K562 (cell line): ENCODE results near the gene TRPC4AP. TPM values are rescaled to one million over a fixed set of nuclear protein-coding genes. Genes with fewer than 3 reads are reported as not detected.

ENCODE experiments used
- ATAC-seq: fragments of 200-7000 bp; cut with Tn5 transposase; 3 replicates; pipeline ENCODE4 v1.9.1; 2020; ENCODE audit warnings: moderate library complexity
- BruUV-seq: library from RNA; stranded (reverse); fragments of 400-500 nt; replicated peaks from 2 replicates; lab custom pipeline; 2021; lab: Mats Ljungman, UMichigan
- CTCF ChIA-PET: fragments of 300-600 bp; formaldehyde crosslinking; extraction: SDS; loops from one replicate; lab custom pipeline; 2021; ENCODE audit warnings: low intra/inter-chr PET ratio; lab: Yijun Ruan, JAX
- POLR2A ChIA-PET: fragments of 300-600, 350-650 bp; sonication (Branson Sonifier 250); formaldehyde crosslinking; extraction: SDS; loops from one replicate; lab custom pipeline; 2021; ENCODE audit warnings: antibody characterized with exemption, inconsistent platforms; lab: Yijun Ruan, JAX
- DNase-seq, 4 experiments: peaks; one replicate each; pipeline versions ENCODE4 v3.0.0 to v3.0.0-alpha.2; 2011 to 2018; ENCODE audit warnings: low spot score in 3 of 4, mixed read lengths in 3 of 4; ENCODE audit errors: extremely low read depth in 1 of 4
- FAIRE-seq: peaks from 2 replicates; lab custom pipeline; 2011; peaks lifted over from hg19 to GRCh38; lab: Jason Lieb, UNC
- H2AFZ ChIP-seq: 2 replicates; pipeline ENCODE4 v1.6.0; 2011; ENCODE audit warnings: low read depth, low read length, control low read depth, inconsistent platforms
- H3K27ac ChIP-seq: fragments of 200-600 bp; 3 replicates; pipeline ENCODE4 v1.8.0; 2011; ENCODE audit warnings: low read depth, mild to moderate bottlenecking, control low read depth, inconsistent platforms, low read length, moderate library complexity, mixed read lengths; ENCODE audit errors: extremely low read depth
- H3K27me3 ChIP-seq, 2 experiments: fragments of 300-600 bp in 1 of 2; 2 replicates in 1 of 2; 3 replicates in 1 of 2; pipeline versions ENCODE4 v1.6.0 to v1.8.0; 2011; ENCODE audit warnings: inconsistent platforms in 2 of 2, low read length in 2 of 2, mild to moderate bottlenecking in 1 of 2, mixed read lengths in 1 of 2, moderate library complexity in 1 of 2; ENCODE audit not compliant: control insufficient read depth in 2 of 2, insufficient read depth in 2 of 2
- H3K36me3 ChIP-seq: fragments of 300-600 bp; 3 replicates; pipeline ENCODE4 v1.8.0; 2011; ENCODE audit warnings: mild to moderate bottlenecking, low read length, inconsistent platforms; ENCODE audit not compliant: control insufficient read depth, insufficient read depth
- H3K4me1 ChIP-seq, 2 experiments: fragments of 200-600 bp in 1 of 2; replicated peaks in 1 of 2; 2 replicates in 1 of 2; 3 replicates in 1 of 2; pipeline versions ENCODE4 v1.5.1 to v1.8.0; 2011; ENCODE audit warnings: inconsistent platforms in 2 of 2, low read length in 2 of 2, mild to moderate bottlenecking in 1 of 2, mixed read lengths in 1 of 2, moderate library complexity in 1 of 2; ENCODE audit not compliant: control insufficient read depth in 2 of 2, insufficient read depth in 2 of 2
- H3K4me2 ChIP-seq: 2 replicates; pipeline ENCODE4 v1.6.1; 2011; ENCODE audit warnings: low read length, control low read depth, inconsistent platforms, mixed read lengths; ENCODE audit not compliant: insufficient read depth
- H3K4me3 ChIP-seq: fragments of 200-600 bp; sonication (generic), shearing (Covaris generic); 2 replicates; pipeline ENCODE4 v1.5.1; 2016; ENCODE audit warnings: control low read depth, inconsistent platforms
- H3K79me2 ChIP-seq: fragments of 200-600 bp; 3 replicates; pipeline ENCODE4 v1.8.0; 2011; ENCODE audit warnings: low read length, inconsistent platforms; ENCODE audit not compliant: control insufficient read depth, insufficient read depth
- H3K9ac ChIP-seq, 2 experiments: 2 replicates each; pipeline versions ENCODE4 v1.6.0 to v1.6.1; 2011; ENCODE audit warnings: low read depth in 2 of 2, low read length in 2 of 2, control low read depth in 1 of 2, inconsistent platforms in 1 of 2, mild to moderate bottlenecking in 1 of 2, mixed read lengths in 1 of 2; ENCODE audit not compliant: insufficient read depth in 1 of 2
- H3K9me1 ChIP-seq: one replicate; pipeline ENCODE4 v1.6.0; 2011; ENCODE audit warnings: inconsistent platforms, mild to moderate bottlenecking, low read length, moderate library complexity; ENCODE audit not compliant: control insufficient read depth, insufficient read depth
- H3K9me3 ChIP-seq: replicated peaks from 2 replicates; pipeline ENCODE4 v1.5.1; 2011; ENCODE audit warnings: low read depth, low read length, inconsistent platforms; ENCODE audit not compliant: control insufficient read depth, insufficient read depth
- H4K20me1 ChIP-seq: replicated peaks from 2 replicates; pipeline ENCODE4 v1.6.1; 2011; ENCODE audit warnings: low read length, inconsistent platforms, mixed read lengths; ENCODE audit not compliant: control insufficient read depth, insufficient read depth
- CC2D1A ChIP-seq: fragments of 450-650 bp; IDR thresholded peaks from 2 replicates; pipeline ENCODE4 v1.6.1; 2017; ENCODE audit warnings: mild to moderate bottlenecking
- GTF2A2 ChIP-seq: IDR thresholded peaks from 2 replicates; pipeline ENCODE4 v1.6.1; 2016; ENCODE audit warnings: mild to moderate bottlenecking, missing genetic modification characterization, missing compliant biosample characterization
- KHSRP ChIP-seq: fragments of 450-650 bp; IDR thresholded peaks from 2 replicates; pipeline ENCODE4 v1.6.1; 2017
- MAZ ChIP-seq, 2 experiments: fragments of 450-650 bp in 1 of 2; sonication (generic) in 1 of 2; formaldehyde crosslinking; IDR thresholded peaks in 1 of 2; conservative IDR thresholded peaks in 1 of 2; 2 replicates each; pipeline versions ENCODE4 v1.4.0 to v1.5.0; 2020; ENCODE audit warnings: mild to moderate bottlenecking in 1 of 2, missing genetic modification reagents in 1 of 2
- MLLT1 ChIP-seq, 2 experiments: fragments of 450-650 bp; IDR thresholded peaks; 2 replicates each; pipeline ENCODE4 v1.6.1; 2016
- WGBS: fragments of 100-300 bp; shearing (Covaris generic); methylation state at CpG from one replicate; pipeline ENCODE4 v1.1.6; 2016; ENCODE audit warnings: low coverage, mixed read lengths; ENCODE audit not compliant: insufficient coverage; ENCODE audit errors: missing lambda C conversion rate; 5-methylcytosine and 5-hydroxymethylcytosine counted together
- in situ Hi-C: fragments of 300-500 bp; cut with MboI; formaldehyde crosslinking; loops from 4 replicates; pipeline ENCODE4 v1.15.0; 2018; ENCODE audit warnings: inconsistent platforms, mixed read lengths
- intact Hi-C: fragments of 100-400 bp; cut with micrococcal nuclease; formaldehyde crosslinking; loops from 2 replicates; pipeline ENCODE4 v1.14.2; 2022
- polyA plus RNA-seq, 8 experiments: library from polyadenylated mRNA; depleted of rRNA in 4 of 8; stranded (reverse) in 5 of 8; unstranded in 3 of 8; fragments of >200 nt; fragmentation: Nextera tagmentation in 2 of 8; fragmentation: Illumina TruSeq in 1 of 8; extraction: Ambion mirVana in 2 of 8; extraction: Trizol in 1 of 8; gene quantifications; 2 replicates each; pipeline versions ENCODE4 v1.2.1 to v1.2.3, GENCODE V29; 2011 to 2014; ENCODE audit warnings: inconsistent platforms in 1 of 8, missing spikeins in 1 of 8
- total RNA-seq, 7 experiments: library from RNA; depleted of rRNA in 6 of 7; stranded (reverse); fragments of >200 nt in 6 of 7; fragmentation: Illumina TruSeq in 2 of 7; extraction: Trizol in 2 of 7; gene quantifications; 2 replicates each; pipeline versions ENCODE4 v1.2.1 to v1.2.3, GENCODE V29; 2011 to 2021; ENCODE audit warnings: low replicate concordance in 1 of 7
- TF ChIP-seq, protein P1 (sequence below), 2 experiments: fragments of 200-800 bp in 1 of 2; sonication (Bioruptor generic) in 1 of 2; sonication (generic) in 1 of 2; formaldehyde crosslinking in 1 of 2; IDR thresholded peaks in 1 of 2; conservative IDR thresholded peaks in 1 of 2; 2 replicates each; pipeline versions ENCODE4 v1.5.0 to v1.6.1; 2016 to 2020; ENCODE audit warnings: missing compliant biosample characterization in 1 of 2, missing genetic modification characterization in 1 of 2, missing genetic modification reagents in 1 of 2

The TRPC4AP gene
- total and polyA plus RNA-seq, 9 of the 15 experiments (the other 6 are each of a cell fraction or from before 2014, with no cell fraction given), result 2.3 to 70.3 (median 33.3) TPM

DNA sequence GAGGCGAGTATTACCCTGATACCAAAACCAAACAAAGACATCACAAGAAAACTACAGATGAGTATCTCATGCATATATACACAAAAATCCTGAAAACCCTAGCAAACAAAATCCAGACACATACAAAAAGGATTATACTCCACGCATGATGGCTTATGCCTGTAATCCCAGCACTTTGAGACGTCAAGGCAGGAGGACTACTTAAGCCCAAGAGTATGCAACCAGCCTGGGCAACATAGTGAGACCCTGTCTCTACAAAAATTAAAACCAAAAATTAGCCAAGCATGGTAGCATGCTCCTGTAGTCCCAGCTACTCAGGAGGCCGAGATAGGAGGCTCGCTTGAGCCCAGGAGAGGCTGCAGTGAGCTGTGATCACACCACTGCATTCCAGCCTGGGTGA, 32.4 kb downstream of the TRPC4AP start:
- intact Hi-C loops, result no loop called here
- peaks cover 63% of the 10 kb centered on the region for H3K79me2 ChIP-seq
- no TSS peak for BruUV-seq

More for the DNA sequence above, 32.4 kb downstream of the TRPC4AP start:
- in situ Hi-C loops, result no loop called here
- Histone ChIP-seq H3K27me3 (no peaks in the 10 kb centered on the region), H2AFZ (no peak overlapping the region)
- TF ChIP-seq KHSRP (no peak), CC2D1A (no peak), MAZ (CRISPR knock-in tag; conservative IDR thresholded peaks at IDR 0.05 in 1 of 2, IDR thresholded peaks at IDR 0.05 in 1 of 2) (no peak), GTF2A2 (tag) (no peak), MLLT1 (IDR thresholded peaks at IDR 0.05) (no peak)
- TF ChIP-seq, protein P1, sequence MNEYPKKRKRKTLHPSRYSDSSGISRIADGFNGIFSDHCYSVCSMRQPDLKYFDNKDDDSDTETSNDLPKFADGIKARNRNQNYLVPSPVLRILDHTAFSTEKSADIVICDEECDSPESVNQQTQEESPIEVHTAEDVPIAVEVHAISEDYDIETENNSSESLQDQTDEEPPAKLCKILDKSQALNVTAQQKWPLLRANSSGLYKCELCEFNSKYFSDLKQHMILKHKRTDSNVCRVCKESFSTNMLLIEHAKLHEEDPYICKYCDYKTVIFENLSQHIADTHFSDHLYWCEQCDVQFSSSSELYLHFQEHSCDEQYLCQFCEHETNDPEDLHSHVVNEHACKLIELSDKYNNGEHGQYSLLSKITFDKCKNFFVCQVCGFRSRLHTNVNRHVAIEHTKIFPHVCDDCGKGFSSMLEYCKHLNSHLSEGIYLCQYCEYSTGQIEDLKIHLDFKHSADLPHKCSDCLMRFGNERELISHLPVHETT (CRISPR knock-in tag; conservative IDR thresholded peaks at IDR 0.05 in 1 of 2, IDR thresholded peaks at IDR 0.05 in 1 of 2), result no peak
- TF ChIP-seq, all 486 proteins: peak for 0
- peaks cover 33% of the 10 kb centered on the region for H3K36me3 ChIP-seq
- H3K4me3 ChIP-seq, result no peak overlapping the region
- ChIA-PET POLR2A (interaction anchor here (0.6 kb wide), 1 partner anchor 23 kb away, joined by 3 read pairs; no protein-coding TSS in a partner anchor), CTCF (no interaction called here)
- H3K9me1 ChIP-seq, result no peaks in the 10 kb centered on the region
- no peaks in the 10 kb centered on the region for H3K9me3 ChIP-seq
- H3K27ac ChIP-seq, result no peak overlapping the region
- no peak for FAIRE-seq
- no peak overlapping the region for H3K4me2 ChIP-seq
- WGBS, result 93% methylated on average over 5 of the region's 5 CpGs
- 0 out of 2 replicates have a peak, but pooled peaks cover 4% of the 10 kb centered on the region for H4K20me1 ChIP-seq
- no peak overlapping the region for H3K9ac ChIP-seq
- DNase-seq, result no peak
- no peaks in the 10 kb centered on the region for H3K4me1 ChIP-seq
- no peak for ATAC-seq
